Subcutaneous abdominal adipose tissue (tissue), 5 donors: Measurements from ENCODE around the gene KLC3.

Experiments
- H3K27ac ChIP-seq: one replicate; pipeline ENCODE4 v1.7.0; 2013; ENCODE audit warnings: low read depth, mild to moderate bottlenecking, inconsistent platforms, low read length, moderate library complexity
- H3K27me3 ChIP-seq, 5 donors: one replicate each; pipeline ENCODE4 v1.7.0; 2013; ENCODE audit warnings: low read length in 5 of 5, inconsistent platforms in 1 of 5; ENCODE audit not compliant: control insufficient read depth in 5 of 5, insufficient read depth in 4 of 5
- H3K36me3 ChIP-seq, 5 donors: one replicate each; pipeline ENCODE4 v1.7.0; 2013; ENCODE audit warnings: low read length in 5 of 5; ENCODE audit not compliant: control insufficient read depth in 5 of 5, insufficient read depth in 5 of 5
- H3K4me1 ChIP-seq, 5 donors: one replicate each; pipeline ENCODE4 v1.7.0; 2013; ENCODE audit warnings: low read length in 5 of 5, mild to moderate bottlenecking in 3 of 5, moderate library complexity in 1 of 5; ENCODE audit not compliant: control insufficient read depth in 5 of 5, insufficient read depth in 5 of 5
- H3K4me3 ChIP-seq, 5 donors: one replicate each; pipeline ENCODE4 v1.7.0; 2013; ENCODE audit warnings: low read length in 5 of 5, low read depth in 1 of 5
- H3K9ac ChIP-seq, 5 donors: one replicate each; pipeline ENCODE4 v1.7.0; 2013; ENCODE audit warnings: low read length in 5 of 5, mild to moderate bottlenecking in 4 of 5, moderate library complexity in 3 of 5
- H3K9me3 ChIP-seq, 5 donors: one replicate each; pipeline ENCODE4 v1.7.0; 2013; ENCODE audit warnings: low read length in 5 of 5; ENCODE audit not compliant: control insufficient read depth in 5 of 5
- donor health status: healthy.
- donor health status: healthy.
- donor health status: healthy.
- donor health status: healthy.
- donor health status: healthy.

Gene KLC3

DNA sequence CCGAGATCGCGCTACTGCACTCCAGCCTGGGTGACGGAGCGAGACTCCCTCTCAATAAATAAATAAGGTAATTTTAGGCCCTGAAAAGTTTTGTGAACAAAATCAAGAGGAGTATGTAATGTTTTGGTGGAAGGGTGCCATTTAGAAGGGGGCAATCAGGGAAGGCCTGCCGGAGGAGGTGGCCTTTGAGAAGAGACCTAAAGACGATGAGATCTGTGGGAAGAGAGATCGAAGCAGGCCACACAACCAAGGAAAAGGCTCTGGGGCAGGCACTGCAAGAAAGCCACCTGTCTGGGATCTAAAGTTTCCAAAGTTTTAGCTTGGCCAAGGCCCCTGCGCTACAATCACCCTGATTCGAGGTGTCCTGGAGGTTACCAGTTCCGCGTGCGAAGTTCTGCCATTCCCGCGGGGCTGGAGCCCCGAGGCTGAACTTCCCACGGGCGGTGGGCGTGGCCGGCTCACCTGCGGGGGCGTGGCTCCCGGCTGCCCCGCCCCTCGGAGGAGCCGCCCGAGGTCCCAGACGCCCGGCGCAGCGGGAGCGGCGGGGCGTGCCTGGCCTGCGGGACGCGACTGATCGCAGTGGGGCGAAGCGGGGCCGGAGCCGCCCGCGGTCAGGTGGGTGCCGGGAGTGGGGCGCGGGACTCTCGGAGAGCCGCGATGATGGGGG, at the start of gene KLC3:
TSS of gene KLC3 (plus strand) at position 519 of the 667 bp plus-strand sequence. CDS start 4,792 bp downstream, outside the sequence.
- no peak within 1 kb of the TSS for H3K4me3 ChIP-seq
- H3K36me3 ChIP-seq: no peaks in the 10 kb centered on the region

GRCh38 chr19:45291834-45292233, 48.7 kb upstream of the KLC3 start:
- H3K36me3 ChIP-seq: peaks cover 2 to 62% (median 45%) of the 10 kb centered on the region in 5 donors
- no peak overlapping the region for H3K9ac ChIP-seq
- H3K27ac ChIP-seq: no peak overlapping the region
- H3K9me3 ChIP-seq: peaks cover 0 to 6% (median 0%) of the 10 kb centered on the region in 5 donors
- H3K4me3 ChIP-seq: no peak overlapping the region
- peaks cover 0 to 8% (median 0%) of the 10 kb centered on the region in 5 donors for H3K4me1 ChIP-seq
- no peaks in the 10 kb centered on the region for H3K27me3 ChIP-seq

More for the DNA sequence above, at the start of gene KLC3:
- H3K27me3 ChIP-seq: peaks cover 17 to 34% (median 23%) of the 10 kb centered on the region in 5 donors
- no peak within 1 kb of the TSS for H3K9ac ChIP-seq
- H3K9me3 ChIP-seq: no peaks in the 10 kb centered on the region
- H3K27ac ChIP-seq: no peak within 1 kb of the TSS
- H3K4me1 ChIP-seq: peaks cover 0 to 5% (median 2%) of the 10 kb centered on the region in 5 donors

DNA sequence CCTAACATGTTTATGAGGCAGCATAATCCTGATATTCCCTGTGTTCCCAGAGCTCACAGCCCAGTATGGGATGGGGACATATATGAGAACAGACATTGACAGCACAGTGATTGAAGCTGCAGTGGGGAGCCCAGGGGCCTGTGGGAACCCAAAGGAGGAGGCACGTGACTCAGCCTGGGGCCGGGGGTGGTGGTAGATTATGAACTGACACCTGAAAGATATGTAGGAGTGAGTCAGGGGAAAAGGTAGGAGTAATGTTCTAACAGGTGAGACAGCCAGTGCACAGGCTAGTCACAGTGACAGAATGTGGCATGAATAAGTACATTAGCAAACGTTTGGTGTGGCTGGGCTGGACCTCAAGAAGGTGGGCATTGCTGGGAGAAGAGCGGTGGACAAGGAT, 46.9 kb upstream of the KLC3 start:
- Histone ChIP-seq H3K27me3 (no peaks in the 10 kb centered on the region), H3K36me3 (peaks cover 2 to 70% (median 46%) of the 10 kb centered on the region in 5 donors), H3K4me1 (peaks cover 0 to 8% (median 0%) of the 10 kb centered on the region in 5 donors), H3K27ac (no peak overlapping the region), H3K9ac (no peak overlapping the region), H3K4me3 (no peak overlapping the region), H3K9me3 (peaks cover 0 to 6% (median 0%) of the 10 kb centered on the region in 5 donors)

DNA sequence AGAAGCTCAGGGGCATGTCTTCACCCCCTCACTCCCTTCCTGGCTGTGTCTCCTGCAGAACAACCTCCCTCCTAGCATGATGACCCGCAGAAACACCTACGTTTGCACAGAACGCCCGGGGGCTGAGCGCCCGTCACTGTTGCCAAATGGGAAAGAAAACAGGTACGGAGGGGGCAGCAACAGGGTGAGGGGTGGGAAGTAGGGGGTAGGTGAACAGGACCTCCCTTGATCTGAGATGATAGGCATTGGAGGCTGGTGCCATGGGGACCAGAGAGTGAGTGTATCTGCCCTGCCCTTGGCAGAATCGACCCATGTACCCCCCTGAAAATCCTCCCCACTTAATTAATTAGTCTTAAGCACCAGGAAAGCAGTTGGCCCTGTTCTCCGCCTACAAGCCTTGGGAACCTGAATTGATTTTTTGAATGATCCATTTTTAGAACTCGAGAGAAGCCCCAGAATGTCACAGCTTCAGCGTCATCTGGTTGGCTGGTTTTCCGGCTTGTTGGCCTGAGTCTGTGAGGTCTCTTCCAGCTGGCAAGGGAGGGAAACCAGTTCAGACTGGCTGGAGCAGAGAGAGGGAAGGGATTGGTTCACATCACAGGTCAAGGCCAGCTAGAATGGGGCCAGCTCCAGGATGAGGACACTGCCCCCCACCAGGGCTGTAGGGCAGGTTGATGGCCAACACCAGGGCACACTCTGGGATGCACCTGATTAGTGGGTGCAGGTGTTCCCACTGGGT, 46.1 kb upstream of the KLC3 start:
- no peak overlapping the region for H3K9ac ChIP-seq
- no peaks in the 10 kb centered on the region for H3K27me3 ChIP-seq
- H3K36me3 ChIP-seq: peaks cover 2 to 71% (median 50%) of the 10 kb centered on the region in 5 donors
- H3K27ac ChIP-seq: no peak overlapping the region
- H3K4me1 ChIP-seq: peaks cover 0 to 8% (median 0%) of the 10 kb centered on the region in 5 donors
- no peak overlapping the region for H3K4me3 ChIP-seq
- peaks cover 0 to 6% (median 0%) of the 10 kb centered on the region in 5 donors for H3K9me3 ChIP-seq

DNA sequence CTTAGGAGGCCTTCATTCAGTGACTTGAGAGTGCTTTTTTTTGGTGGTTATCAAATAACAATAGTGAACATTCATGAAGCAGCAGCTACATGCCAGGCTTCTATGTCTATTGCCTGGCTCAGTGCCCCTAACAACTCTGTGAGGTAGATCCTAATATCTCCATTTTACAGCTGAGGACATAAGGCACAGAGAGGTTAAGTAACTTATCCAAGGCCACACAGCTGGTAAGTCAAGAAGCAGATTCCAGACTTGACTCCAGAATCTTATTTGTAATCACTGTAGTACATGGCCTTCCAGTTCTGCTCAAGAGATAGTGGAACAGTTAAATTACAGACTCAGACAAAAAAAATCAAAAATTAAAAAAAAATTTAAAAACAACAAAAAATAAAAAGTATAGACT, 44.7 kb upstream of the KLC3 start:
- Histone ChIP-seq H3K27ac (no peak overlapping the region), H3K36me3 (peaks cover 2 to 71% (median 49%) of the 10 kb centered on the region in 5 donors), H3K4me3 (no peak overlapping the region), H3K9me3 (peaks cover 0 to 6% (median 0%) of the 10 kb centered on the region in 5 donors), H3K9ac (no peak overlapping the region), H3K27me3 (no peaks in the 10 kb centered on the region), H3K4me1 (peaks cover 0 to 8% (median 0%) of the 10 kb centered on the region in 5 donors)

DNA sequence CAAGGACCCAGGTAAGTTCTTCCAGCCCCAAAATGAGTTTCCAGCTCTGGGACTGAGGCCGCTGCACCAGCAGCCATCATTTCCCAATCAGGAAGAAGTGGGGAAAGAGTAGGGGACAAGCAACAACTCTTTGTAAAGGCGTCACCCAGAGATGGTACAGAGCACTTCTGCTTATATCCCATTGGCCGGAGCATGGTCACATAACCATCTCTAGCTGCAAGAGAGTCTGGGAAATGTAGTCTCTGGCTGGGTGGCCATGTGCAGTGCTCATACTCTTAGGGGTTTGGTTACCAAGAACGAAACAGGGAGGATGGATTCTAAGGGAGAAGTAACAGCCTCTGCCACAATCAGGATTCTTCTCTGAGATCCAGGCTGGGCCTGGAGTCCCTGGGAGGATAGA, 44.2 kb upstream of the KLC3 start:
- H3K36me3 ChIP-seq: peaks cover 2 to 70% (median 44%) of the 10 kb centered on the region in 5 donors
- no peak overlapping the region for H3K9ac ChIP-seq
- no peaks in the 10 kb centered on the region for H3K27me3 ChIP-seq
- peaks cover 0 to 8% (median 0%) of the 10 kb centered on the region in 5 donors for H3K4me1 ChIP-seq
- no peak overlapping the region for H3K4me3 ChIP-seq
- H3K27ac ChIP-seq: no peak overlapping the region
- peaks cover 0 to 6% (median 0%) of the 10 kb centered on the region in 5 donors for H3K9me3 ChIP-seq

- Histone ChIP-seq H3K27ac (no peak overlapping the region), H3K36me3 (peaks cover 2 to 74% (median 43%) of the 10 kb centered on the region in 5 donors), H3K4me1 (peaks cover 0 to 8% (median 0%) of the 10 kb centered on the region in 5 donors), H3K9me3 (peaks cover 0 to 6% (median 0%) of the 10 kb centered on the region in 5 donors), H3K27me3 (no peaks in the 10 kb centered on the region), H3K9ac (no peak overlapping the region), H3K4me3 (no peak overlapping the region)
Observed at GRCh38 chr19:45297674-45298073, 42.9 kb upstream of the KLC3 start.

DNA sequence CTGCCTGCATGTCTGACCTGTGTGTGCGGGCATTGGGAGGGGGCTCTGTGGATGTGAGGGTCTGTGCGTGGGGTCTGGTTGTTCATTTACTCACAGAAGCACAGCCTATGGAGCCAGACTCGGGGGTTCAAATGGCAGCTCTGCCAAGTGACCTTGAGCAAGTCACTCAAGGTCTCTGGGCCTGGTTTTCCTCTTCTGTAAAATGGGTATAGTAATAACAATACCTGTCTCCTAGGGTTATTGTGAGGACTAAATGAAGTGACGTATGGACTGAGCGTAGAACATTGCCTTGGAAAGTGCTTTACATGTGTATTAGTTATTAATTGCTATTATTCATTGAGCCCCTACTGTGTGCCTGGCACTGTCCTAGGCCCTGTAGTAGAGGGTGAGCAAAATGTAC, 42.3 kb upstream of the KLC3 start:
- Histone ChIP-seq H3K27me3 (no peaks in the 10 kb centered on the region), H3K4me3 (no peak overlapping the region), H3K9ac (no peak overlapping the region), H3K27ac (no peak overlapping the region), H3K4me1 (peaks cover 0 to 8% (median 0%) of the 10 kb centered on the region in 5 donors), H3K9me3 (peaks cover 0 to 3% (median 0%) of the 10 kb centered on the region in 5 donors), H3K36me3 (peaks cover 2 to 76% (median 47%) of the 10 kb centered on the region in 5 donors)

DNA sequence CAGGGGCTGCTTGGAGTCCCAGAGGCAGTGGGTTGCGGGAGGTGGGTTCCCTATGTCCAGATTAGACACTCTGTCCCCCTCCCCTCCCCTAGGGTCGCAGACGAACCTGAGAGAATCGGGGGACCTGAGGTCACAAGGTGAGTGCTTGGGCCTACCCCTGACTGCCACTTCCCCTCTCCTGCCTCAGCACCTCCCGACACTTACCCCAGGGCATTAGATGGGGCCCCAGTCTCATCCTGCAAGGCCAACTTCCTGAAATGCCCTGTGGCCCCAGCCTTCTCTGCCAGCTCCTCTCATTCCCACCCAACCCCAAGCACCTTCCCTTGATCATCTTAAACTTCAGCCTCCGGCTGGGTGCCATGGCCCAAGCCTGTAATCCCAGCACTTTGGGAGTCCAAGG, 40.8 kb upstream of the KLC3 start:
- H3K4me1 ChIP-seq: peaks cover 0 to 2% (median 0%) of the 10 kb centered on the region in 5 donors
- H3K9ac ChIP-seq: no peak overlapping the region
- peaks cover 2 to 65% (median 40%) of the 10 kb centered on the region in 5 donors for H3K36me3 ChIP-seq
- no peak overlapping the region for H3K27ac ChIP-seq
- H3K4me3 ChIP-seq: no peak overlapping the region
- H3K9me3 ChIP-seq: peaks cover 0 to 5% (median 0%) of the 10 kb centered on the region in 5 donors
- H3K27me3 ChIP-seq: no peaks in the 10 kb centered on the region

DNA sequence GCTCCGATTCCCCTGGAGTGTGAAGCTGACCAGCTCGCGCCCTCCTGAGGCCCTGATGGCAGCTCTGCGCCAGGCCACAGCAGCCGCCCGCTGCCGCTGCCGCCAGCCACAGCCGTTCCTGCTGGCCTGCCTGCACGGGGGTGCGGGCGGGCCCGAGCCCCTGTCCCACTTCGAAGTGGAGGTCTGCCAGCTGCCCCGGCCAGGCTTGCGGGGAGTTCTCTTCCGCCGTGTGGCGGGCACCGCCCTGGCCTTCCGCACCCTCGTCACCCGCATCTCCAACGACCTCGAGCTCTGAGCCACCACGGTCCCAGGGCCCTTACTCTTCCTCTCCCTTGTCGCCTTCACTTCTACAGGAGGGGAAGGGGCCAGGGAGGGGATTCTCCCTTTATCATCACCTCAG, 38.1 kb upstream of the KLC3 start:
- no peak overlapping the region for H3K27ac ChIP-seq
- H3K9ac ChIP-seq: no peak overlapping the region
- peaks cover 0 to 4% (median 0%) of the 10 kb centered on the region in 5 donors for H3K4me1 ChIP-seq
- H3K9me3 ChIP-seq: peaks cover 0 to 5% (median 0%) of the 10 kb centered on the region in 5 donors
- H3K4me3 ChIP-seq: no peak overlapping the region
- peaks cover 0 to 3% (median 0%) of the 10 kb centered on the region in 5 donors for H3K27me3 ChIP-seq
- H3K36me3 ChIP-seq: peaks cover 0 to 45% (median 33%) of the 10 kb centered on the region in 5 donors
